H4 (cell line): ENCODE measurements around the gene CCR7. TPM values are rescaled to one million over a fixed set of nuclear protein-coding genes. Genes with fewer than 3 reads are reported as not detected.
A peak's percentile ranks its signal among the peaks of the same experiment; 100 is the strongest.

Experiments used
- DNase-seq: peaks from one replicate; pipeline ENCODE4 v3.0.0-alpha.2; 2015; ENCODE audit warnings: low spot score
- total RNA-seq: library from RNA; depleted of rRNA; stranded (reverse); fragments of >200 nt; shearing (Covaris generic); gene quantifications from 2 replicates; pipeline ENCODE4 v1.2.3, GENCODE V29; 2014

Gene CCR7
- total RNA-seq, 1 experiment from 2014 or later, result not detected

GRCh38 chr17:40562838-40563219 lies 2.4 kb downstream of the CCR7 start:
- DNase-seq, result no peak

GRCh38 chr17:40561871-40562611 lies 3.2 kb downstream of the CCR7 start:
- DNase-seq, result no peak

- DNase-seq, result no peak
These were observed 3.9 kb downstream of the CCR7 start for GRCh38 chr17:40561294-40561870.

GRCh38 chr17:40560592-40561293 lies 4.5 kb downstream of the CCR7 start:
- DNase-seq, result peak; percentile 51

GRCh38 chr17:40559954-40560591 lies 5.2 kb downstream of the CCR7 start:
- DNase-seq, result peak; percentile 93

GRCh38 chr17:40559564-40559916 lies 5.7 kb downstream of the CCR7 start:
- DNase-seq, result no peak

- no peak for DNase-seq
These were observed 6.2 kb downstream of the CCR7 start for GRCh38 chr17:40558890-40559563.

GRCh38 chr17:40558300-40558889 lies 6.9 kb downstream of the CCR7 start:
- no peak for DNase-seq

- DNase-seq, result no peak
These were observed 7.6 kb downstream of the CCR7 start for GRCh38 chr17:40557531-40558299.

GRCh38 chr17:40556884-40557414 lies 8.3 kb downstream of the CCR7 start:
- DNase-seq, result no peak

GRCh38 chr17:40556198-40556661 lies 9.0 kb downstream of the CCR7 start:
- no peak for DNase-seq

- DNase-seq, result no peak
These were observed 9.7 kb downstream of the CCR7 start for GRCh38 chr17:40555296-40556190.

GRCh38 chr17:40554646-40555295 lies 10.5 kb downstream of the CCR7 start:
- no peak for DNase-seq

GRCh38 chr17:40553694-40554534 lies 11.4 kb downstream of the CCR7 start:
- DNase-seq, result no peak

GRCh38 chr17:40552806-40553693 lies 12.2 kb downstream of the CCR7 start:
- no peak for DNase-seq

- DNase-seq, result no peak
These were observed 13.1 kb downstream of the CCR7 start for GRCh38 chr17:40551879-40552768.
